ENCODE data around the gene VSIG2. TPM values are rescaled to one million over a fixed set of nuclear protein-coding genes. Genes with fewer than 3 reads are reported as not detected.

The VSIG2 gene
- total RNA-seq, 1 experiment from 2014 or later, result not detected

DNA sequence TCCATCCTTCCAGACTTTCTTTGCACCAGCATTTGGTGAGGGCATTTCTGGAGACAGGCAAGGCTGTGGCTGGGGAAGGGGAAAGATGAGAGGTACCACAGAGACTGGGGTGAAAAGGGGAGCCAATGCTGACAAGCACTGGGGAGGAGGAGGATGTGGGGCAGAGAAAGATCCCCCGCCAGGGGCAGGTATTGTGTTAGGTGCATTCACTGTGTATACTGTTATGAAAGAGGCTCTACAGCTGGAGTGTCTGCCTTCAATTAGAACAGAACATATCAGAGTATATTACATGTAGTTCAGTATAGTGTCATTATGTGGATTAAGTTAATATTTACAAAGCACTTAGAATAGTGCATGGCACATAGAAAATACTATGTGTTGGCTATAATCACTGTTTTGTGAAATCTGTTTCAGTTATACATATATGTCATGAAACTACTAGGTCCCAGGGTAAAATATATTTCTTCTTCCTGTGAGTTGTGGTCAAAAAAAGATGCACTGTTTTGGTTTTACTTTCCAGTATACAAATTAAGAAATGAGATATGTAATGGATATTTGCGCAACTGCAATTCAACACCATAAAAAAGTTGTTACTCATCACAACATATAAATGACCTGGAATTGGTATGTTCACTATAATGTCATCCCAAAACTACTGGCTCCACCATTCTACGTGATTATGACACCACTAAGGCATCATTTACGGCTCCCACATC lies 39.7 kb upstream of the VSIG2 start:
- Mint-ChIP-seq H3K4me3 (ENCODE audit: low read depth, unreplicated experiment) (no peak overlapping the region), H3K27ac (ENCODE audit: unreplicated experiment) (no peak overlapping the region), H3K27me3 (ENCODE audit: unreplicated experiment) (no peaks in the 10 kb centered on the region), H3K36me3 (ENCODE audit: insufficient read depth, unreplicated experiment) (no peaks in the 10 kb centered on the region), H3K4me1 (ENCODE audit: low read depth, unreplicated experiment) (no peaks in the 10 kb centered on the region), H3K9me3 (ENCODE audit: low read depth, unreplicated experiment) (no peaks in the 10 kb centered on the region)
- CTCF ChIA-PET, result no interaction called here
- intact Hi-C loops (cut with micrococcal nuclease; ENCODE audit: unreplicated experiment), result no loop called here
- TF ChIP-seq, protein P1, sequence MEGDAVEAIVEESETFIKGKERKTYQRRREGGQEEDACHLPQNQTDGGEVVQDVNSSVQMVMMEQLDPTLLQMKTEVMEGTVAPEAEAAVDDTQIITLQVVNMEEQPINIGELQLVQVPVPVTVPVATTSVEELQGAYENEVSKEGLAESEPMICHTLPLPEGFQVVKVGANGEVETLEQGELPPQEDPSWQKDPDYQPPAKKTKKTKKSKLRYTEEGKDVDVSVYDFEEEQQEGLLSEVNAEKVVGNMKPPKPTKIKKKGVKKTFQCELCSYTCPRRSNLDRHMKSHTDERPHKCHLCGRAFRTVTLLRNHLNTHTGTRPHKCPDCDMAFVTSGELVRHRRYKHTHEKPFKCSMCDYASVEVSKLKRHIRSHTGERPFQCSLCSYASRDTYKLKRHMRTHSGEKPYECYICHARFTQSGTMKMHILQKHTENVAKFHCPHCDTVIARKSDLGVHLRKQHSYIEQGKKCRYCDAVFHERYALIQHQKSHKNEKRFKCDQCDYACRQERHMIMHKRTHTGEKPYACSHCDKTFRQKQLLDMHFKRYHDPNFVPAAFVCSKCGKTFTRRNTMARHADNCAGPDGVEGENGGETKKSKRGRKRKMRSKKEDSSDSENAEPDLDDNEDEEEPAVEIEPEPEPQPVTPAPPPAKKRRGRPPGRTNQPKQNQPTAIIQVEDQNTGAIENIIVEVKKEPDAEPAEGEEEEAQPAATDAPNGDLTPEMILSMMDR (IDR thresholded peaks at IDR 0.05; ENCODE audit: unreplicated experiment), result no peak
- no TSS peak for BruUV-seq (replicated peaks)
- DNase-seq, result no peak

- BruUV-seq (replicated peaks), result no TSS peak
- no peaks in the 10 kb centered on the region for H3K4me1 Mint-ChIP-seq (ENCODE audit: low read depth, unreplicated experiment)
- intact Hi-C loops (cut with micrococcal nuclease; ENCODE audit: unreplicated experiment), result no loop called here
- H3K9me3 Mint-ChIP-seq (ENCODE audit: low read depth, unreplicated experiment), result no peaks in the 10 kb centered on the region
- H3K4me3 Mint-ChIP-seq (ENCODE audit: low read depth, unreplicated experiment), result no peak overlapping the region
- no peak for DNase-seq
- H3K27me3 Mint-ChIP-seq (ENCODE audit: unreplicated experiment), result no peaks in the 10 kb centered on the region
- no peak overlapping the region for H3K27ac Mint-ChIP-seq (ENCODE audit: unreplicated experiment)
- CTCF ChIA-PET, result no interaction called here
- TF ChIP-seq, protein P1 (IDR thresholded peaks at IDR 0.05; ENCODE audit: unreplicated experiment), result no peak
- H3K36me3 Mint-ChIP-seq (ENCODE audit: insufficient read depth, unreplicated experiment), result no peaks in the 10 kb centered on the region
Observed at GRCh38 chr11:124788521-124788920, 36.5 kb upstream of the VSIG2 start.

DNA sequence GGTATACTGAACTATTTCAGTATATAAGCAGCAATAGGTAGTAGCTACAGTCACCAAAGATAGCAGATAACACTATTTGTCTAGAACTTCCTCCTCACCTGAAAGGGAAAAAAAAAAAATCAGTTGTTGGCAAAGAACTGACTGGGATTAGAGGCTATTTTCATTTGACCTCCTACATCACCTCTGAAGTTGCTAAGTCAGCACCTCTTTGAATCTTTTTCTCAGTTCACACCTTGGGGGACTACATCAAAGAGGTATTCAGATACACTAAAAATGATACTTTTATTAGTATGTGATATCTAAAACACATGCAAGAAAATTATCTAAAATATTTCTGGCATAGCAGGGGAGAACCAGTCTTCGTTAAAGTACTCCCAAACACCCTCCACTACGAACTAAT lies 32.0 kb upstream of the VSIG2 start:
- Mint-ChIP-seq H3K4me3 (ENCODE audit: low read depth, unreplicated experiment) (no peak overlapping the region), H3K9me3 (ENCODE audit: low read depth, unreplicated experiment) (no peaks in the 10 kb centered on the region), H3K4me1 (ENCODE audit: low read depth, unreplicated experiment) (no peaks in the 10 kb centered on the region), H3K36me3 (ENCODE audit: insufficient read depth, unreplicated experiment) (no peaks in the 10 kb centered on the region), H3K27ac (ENCODE audit: unreplicated experiment) (no peak overlapping the region), H3K27me3 (ENCODE audit: unreplicated experiment) (no peaks in the 10 kb centered on the region)
- no peak for DNase-seq
- TF ChIP-seq, protein P1 (IDR thresholded peaks at IDR 0.05; ENCODE audit: unreplicated experiment), result no peak
- intact Hi-C loops (cut with micrococcal nuclease; ENCODE audit: unreplicated experiment), result no loop called here
- CTCF ChIA-PET, result interaction anchor here (0.5 kb wide), 1 partner anchor 18 kb away, joined by 3 read pairs; no protein-coding TSS in a partner anchor
- BruUV-seq (replicated peaks), result no TSS peak

DNA sequence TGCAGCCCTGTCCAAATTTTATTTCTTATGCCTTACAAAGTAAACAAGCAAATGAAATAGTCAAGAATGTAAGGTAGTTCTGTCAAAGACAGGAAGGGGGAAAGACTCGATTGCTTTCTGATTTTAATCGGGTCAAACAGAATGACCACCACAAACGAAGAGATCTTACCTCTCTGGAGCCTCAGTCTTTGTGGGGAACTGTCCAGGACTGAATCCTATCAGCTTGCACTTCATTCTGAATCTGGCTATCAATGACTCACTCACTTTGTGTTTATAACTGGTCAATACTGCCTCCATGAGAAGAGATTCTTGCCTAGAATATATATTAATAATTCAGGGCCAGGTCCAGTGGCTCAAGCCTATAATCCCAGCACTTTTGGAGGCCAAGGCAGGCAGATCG lies 30.9 kb upstream of the VSIG2 start:
- Mint-ChIP-seq H3K27me3 (ENCODE audit: unreplicated experiment) (no peaks in the 10 kb centered on the region), H3K27ac (ENCODE audit: unreplicated experiment) (no peak overlapping the region), H3K36me3 (ENCODE audit: insufficient read depth, unreplicated experiment) (no peaks in the 10 kb centered on the region), H3K4me3 (ENCODE audit: low read depth, unreplicated experiment) (no peak overlapping the region), H3K9me3 (ENCODE audit: low read depth, unreplicated experiment) (no peaks in the 10 kb centered on the region), H3K4me1 (ENCODE audit: low read depth, unreplicated experiment) (peaks cover 7% of the 10 kb centered on the region)
- no peak for DNase-seq
- no TSS peak for BruUV-seq (replicated peaks)
- intact Hi-C loops (cut with micrococcal nuclease; ENCODE audit: unreplicated experiment), result no loop called here
- TF ChIP-seq, protein P1 (IDR thresholded peaks at IDR 0.05; ENCODE audit: unreplicated experiment), result no peak
- CTCF ChIA-PET, result interaction anchor here (0.5 kb wide), 1 partner anchor 43 kb away, joined by 4 read pairs; no protein-coding TSS in a partner anchor
